GM21447 (cell line): ENCODE measurements around the gene HEATR3.

ENCODE experiments used
- ATAC-seq: cut with Tn5 transposase; IDR thresholded peaks from one replicate; pipeline ENCODE4 v1.9.1; 2021; ENCODE audit not compliant: unreplicated experiment

The HEATR3 gene

GRCh38 chr16:50065624-50066481 lies at the start of gene HEATR3:
HEATR3 (plus strand) TSS chr16:50065970; CDS start chr16:50066132, 162 bp downstream.
- ATAC-seq, result peak; percentile 75

DNA sequence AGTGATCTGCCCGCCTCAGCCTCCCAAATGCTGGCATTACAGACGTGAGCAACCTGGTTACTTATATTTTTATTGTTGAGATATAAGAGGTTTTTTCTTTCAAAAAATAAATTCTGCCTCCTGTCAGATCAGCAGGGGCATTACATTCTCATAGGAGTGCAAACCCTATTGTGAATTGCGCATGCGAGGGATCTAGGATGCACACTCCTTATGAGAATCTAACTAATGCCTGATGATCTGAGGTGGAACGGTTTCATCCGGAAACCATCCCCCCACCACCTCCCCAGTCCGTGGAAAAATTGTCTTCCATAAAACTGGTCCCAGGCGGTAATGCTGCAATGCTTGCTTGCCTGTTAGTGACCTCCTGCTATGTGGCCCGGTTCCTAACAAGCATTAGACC lies 48.2 kb upstream of the HEATR3 start:
- ATAC-seq, result no peak

GRCh38 chr16:50021544-50021943 lies 44.2 kb upstream of the HEATR3 start:
- ATAC-seq, result no peak

- no peak for ATAC-seq
Observed at GRCh38 chr16:50023641-50024040, 42.1 kb upstream of the HEATR3 start.

DNA sequence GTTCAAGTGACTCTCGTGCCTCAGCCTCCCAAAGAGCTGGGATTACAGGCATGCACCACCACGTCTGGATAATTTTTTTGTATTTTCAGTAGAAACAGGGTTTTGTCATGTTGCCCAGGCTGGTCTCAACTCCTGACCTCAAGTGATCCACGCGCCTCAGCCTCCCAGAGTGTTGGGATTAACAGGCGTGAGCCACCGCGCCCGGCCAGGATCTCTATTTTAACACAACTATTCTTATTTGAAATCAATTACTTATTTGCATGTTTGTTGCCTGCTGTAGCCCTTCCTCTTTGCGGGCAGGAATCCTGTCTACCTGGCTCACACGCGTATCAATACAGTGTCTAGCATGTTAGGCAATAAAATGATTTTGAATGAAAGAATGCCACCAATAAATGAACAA lies 41.6 kb upstream of the HEATR3 start:
- no peak for ATAC-seq

- ATAC-seq, result peak; percentile 99
Observed at GRCh38 chr16:50024684-50025536, 40.9 kb upstream of the HEATR3 start, which contains the start of gene CNEP1R1. CNEP1R1 (plus strand) TSS chr16:50025225; CDS start chr16:50025316, 91 bp downstream.

DNA sequence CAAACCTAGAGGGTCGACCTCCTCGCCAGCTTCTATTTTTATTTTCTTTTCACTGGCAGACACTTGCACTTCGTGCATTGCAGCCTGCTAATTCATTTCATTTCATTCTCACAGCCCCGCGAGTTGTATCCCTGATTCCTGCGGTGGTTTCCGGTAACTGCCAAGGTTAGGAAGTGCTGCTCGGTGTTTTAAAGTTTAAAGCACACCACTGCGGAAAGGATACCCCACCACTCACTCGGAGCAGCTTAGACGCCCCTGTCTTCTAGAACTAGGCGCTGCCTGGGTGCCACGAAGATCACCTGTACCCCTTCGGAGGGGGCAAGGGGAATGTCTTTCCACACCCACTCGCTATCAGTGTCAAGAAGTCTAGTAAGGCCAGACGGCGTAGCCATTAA lies 40.2 kb upstream of the HEATR3 start:
- peak; percentile 10 for ATAC-seq

DNA sequence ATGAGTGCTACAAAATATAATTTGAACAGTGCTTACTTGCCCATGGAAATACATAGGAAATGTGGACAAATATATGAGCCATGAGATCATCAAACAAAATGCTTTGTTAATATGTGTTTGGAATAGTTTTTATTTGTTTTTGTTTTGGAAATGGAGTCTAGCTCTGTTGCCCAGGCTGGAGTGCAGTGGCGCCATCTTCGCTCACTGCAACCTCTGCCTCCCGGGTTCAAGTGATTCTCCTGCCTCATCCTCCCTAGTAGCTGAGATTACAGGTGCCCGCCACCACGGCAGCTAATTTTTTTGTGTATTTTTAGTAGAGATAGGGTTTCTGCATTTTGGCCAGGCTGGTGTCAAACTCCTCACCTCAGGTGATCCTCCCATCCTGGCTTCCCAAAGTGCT lies 37.9 kb upstream of the HEATR3 start:
- no peak for ATAC-seq

- ATAC-seq, result no peak
Observed at GRCh38 chr16:50035468-50035992, 30.2 kb upstream of the HEATR3 start.

DNA sequence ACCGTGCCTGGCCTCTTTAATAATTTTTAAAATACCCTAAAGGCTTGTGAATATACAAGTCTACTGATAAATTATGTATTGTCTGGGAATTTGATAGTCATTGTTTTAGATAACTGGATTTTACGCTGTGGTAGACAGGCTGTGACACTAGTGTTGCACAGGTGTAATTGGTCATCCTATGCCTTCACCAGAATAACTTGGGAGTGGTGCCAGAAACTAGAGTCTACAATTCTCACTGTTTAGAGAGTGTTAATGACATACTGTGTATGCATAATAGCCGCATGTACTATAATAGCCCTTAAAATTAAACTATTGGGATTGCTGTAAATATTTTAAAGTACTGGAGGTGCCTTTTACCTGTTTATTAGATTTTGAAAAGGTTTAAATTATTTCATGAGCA lies 29.3 kb upstream of the HEATR3 start:
- ATAC-seq, result no peak

- ATAC-seq, result no peak
Observed at GRCh38 chr16:50037662-50038220, 28.0 kb upstream of the HEATR3 start.

DNA sequence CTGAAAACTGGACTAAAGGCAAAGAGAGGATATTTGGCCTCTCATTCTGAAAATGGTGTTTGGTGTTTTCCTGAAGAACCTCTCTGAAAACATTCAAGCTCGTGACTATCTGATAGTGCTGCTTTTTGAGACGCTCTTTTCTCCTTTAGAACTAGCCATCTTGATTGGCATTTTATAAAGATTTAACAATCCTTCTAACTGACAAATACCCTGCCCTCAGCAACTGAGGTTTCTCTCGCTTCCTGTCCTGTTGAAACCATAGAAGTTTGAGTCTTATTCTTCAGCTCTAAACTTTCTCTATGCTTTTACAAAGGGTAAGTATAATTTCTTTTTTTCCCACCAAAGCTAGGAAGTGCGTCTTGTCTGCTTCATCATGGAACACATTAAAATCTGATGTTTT lies 27.5 kb upstream of the HEATR3 start:
- ATAC-seq, result no peak

DNA sequence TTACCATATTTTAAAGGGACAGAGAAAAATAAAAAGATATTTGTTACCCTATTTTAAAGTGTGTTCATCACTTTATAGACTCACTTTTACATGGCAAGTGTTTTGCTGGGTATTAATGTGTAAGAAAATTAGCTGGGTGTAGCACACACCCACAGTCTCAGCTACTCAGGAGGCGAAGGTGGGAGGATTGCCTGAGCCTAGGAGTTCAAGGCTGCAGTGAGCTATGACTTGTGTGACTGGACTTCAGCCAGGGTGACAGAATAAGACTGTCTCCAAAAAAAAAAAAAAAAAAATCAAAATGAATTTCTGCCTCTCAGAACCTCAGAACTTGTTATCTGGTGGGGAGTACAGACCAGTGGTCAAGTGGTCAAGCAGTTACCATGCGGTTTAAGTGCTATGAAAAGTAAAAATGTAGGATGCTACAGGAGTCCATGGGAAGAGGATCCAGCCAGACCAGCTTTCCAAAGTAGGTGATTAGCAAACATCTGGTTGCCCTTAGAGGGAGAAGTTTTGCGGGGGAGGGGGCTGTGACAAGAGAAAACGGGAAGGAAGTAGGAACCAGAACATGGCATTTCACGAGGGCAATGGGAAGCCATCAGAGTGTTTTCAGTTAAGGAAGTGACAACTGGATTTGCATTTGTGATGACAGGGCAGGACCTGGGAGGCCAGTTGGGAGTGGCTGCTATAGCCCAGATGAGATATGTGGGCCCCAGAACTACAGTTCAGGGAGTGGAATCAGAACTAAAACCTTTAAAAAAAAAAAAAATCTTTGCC lies 26.8 kb upstream of the HEATR3 start:
- ATAC-seq, result no peak

DNA sequence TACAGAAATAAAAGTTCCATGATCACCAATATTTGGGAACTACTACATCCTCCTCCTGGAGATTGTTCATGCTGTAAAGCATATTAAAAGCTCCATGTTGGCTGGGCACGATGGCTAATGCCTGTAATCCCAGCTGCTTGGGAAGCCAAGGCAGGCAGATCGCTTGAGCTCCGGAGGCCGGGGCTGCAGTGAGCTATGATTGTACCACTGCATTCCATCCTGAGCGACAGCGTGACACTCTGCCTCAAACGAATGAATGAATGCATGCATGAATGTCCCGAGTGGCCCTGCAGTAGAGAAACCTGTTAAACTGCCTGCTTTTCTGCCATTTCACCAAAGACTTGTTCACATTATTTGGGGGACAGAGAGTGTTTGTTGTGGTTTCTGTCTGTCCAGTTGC lies 25.8 kb upstream of the HEATR3 start:
- no peak for ATAC-seq

DNA sequence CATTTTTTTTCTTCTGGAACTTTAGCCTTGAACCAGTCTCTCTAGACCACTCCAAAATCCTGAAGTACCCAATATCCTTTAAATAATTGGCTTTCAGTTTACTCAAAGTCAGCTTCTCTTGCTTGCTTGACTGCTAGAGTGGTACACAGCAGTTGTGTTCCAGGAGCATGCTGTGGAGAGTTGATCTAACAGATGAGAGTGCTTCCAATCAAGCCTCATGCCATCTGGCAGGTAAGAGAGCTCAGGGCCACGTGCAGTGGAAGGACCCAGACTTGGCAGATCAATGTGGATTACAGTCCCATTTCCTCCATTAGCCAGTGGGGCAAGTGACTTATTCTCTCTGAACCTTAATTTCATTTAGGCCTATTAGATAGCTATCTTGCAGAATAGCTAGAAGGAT lies 25.1 kb upstream of the HEATR3 start:
- ATAC-seq, result no peak

DNA sequence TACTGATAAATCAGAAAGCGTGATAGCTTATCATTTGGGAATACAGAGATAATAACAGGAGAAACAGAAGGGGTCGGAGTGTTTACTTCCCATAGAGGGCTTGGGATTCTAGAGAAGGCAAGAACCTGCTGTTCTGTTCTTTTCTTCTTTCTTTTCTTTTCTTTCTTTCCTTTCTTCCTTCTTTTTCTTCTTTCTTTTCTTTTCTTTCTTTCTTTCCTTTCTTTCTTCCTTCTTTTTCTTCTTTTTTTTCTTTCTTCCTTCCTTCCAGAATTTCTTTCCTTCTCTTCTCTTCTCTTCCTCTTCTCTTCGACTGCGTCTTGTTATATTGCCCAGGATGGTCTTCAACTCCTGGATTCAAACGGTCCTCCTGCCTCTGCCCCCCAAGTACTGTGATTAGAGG lies 22.4 kb upstream of the HEATR3 start:
- no peak for ATAC-seq

DNA sequence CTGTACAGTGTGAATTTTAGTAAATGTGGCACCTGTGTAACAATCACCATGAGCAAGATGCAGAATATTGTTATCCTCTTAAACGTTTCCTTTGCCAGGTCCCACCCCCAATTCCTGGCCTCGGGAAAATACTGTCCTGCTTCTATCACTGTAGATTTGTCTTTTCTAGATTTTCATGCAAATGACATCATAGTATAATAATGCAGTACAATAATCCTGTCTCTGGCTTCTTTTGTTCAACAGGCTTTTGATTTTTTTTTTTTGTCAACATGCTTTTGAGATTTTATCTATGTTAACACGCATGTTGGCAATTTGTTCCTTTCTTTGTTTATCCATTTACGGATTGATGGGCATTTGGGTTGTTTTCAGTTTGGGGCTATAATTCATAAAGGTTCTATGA lies 20.4 kb upstream of the HEATR3 start:
- no peak for ATAC-seq

GRCh38 chr16:50046853-50047252 lies 18.9 kb upstream of the HEATR3 start:
- ATAC-seq, result no peak

- ATAC-seq, result no peak
Observed at GRCh38 chr16:50047864-50048263, 17.9 kb upstream of the HEATR3 start.

DNA sequence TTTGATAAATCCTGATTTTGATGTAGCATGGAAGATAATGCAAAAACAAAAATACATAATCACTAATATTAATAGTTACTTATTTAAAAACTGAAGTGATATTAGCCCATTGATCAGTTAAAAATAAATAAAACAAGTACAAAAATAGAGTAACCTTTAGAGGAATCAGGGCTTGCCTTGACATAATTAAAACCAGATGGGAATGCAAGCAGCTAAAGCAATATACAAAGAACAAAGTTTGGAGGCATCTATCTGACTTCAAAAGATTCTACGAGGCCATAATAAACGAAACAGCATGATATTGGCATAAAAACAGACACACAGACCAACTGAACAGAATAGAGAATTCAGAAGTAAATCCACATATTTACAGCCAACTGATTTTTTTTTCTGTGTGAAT lies 15.0 kb upstream of the HEATR3 start:
- ATAC-seq, result no peak

GRCh38 chr16:50056226-50056625 lies 9.5 kb upstream of the HEATR3 start:
- no peak for ATAC-seq
